Trophoblast cell (in vitro differentiated cells and primary cell): Measurements from ENCODE around the gene DICER1.

Source experiments
- DNase-seq, 2 donors: peaks; one replicate each; pipeline ENCODE4 v3.0.0-alpha.2; 2016
- H2AFZ ChIP-seq: 2 replicates; pipeline ENCODE4 v1.6.1; 2013; ENCODE audit warnings: low read length, moderate library complexity, mild to moderate bottlenecking; ENCODE audit not compliant: insufficient read depth, poor library complexity
- H2AK5ac ChIP-seq: 2 replicates; pipeline ENCODE4 v1.6.1; 2013; ENCODE audit warnings: mild to moderate bottlenecking, low read length
- H2BK120ac ChIP-seq: 2 replicates; pipeline ENCODE4 v1.6.1; 2013; ENCODE audit warnings: low read length, mild to moderate bottlenecking, moderate library complexity; ENCODE audit not compliant: insufficient read depth, poor library complexity
- H2BK12ac ChIP-seq: 2 replicates; pipeline ENCODE4 v1.6.1; 2013; ENCODE audit warnings: mild to moderate bottlenecking, low read length, moderate library complexity
- H2BK5ac ChIP-seq: 2 replicates; pipeline ENCODE4 v1.6.1; 2013; ENCODE audit warnings: low read length, low read depth, moderate library complexity, mild to moderate bottlenecking; ENCODE audit not compliant: poor library complexity
- H3K14ac ChIP-seq: 2 replicates; pipeline ENCODE4 v1.6.1; 2013; ENCODE audit warnings: mild to moderate bottlenecking, low read length
- H3K18ac ChIP-seq: 2 replicates; pipeline ENCODE4 v1.6.1; 2013; ENCODE audit warnings: mild to moderate bottlenecking, low read length
- H3K23ac ChIP-seq: 2 replicates; pipeline ENCODE4 v1.6.1; 2013; ENCODE audit warnings: low read length
- H3K27ac ChIP-seq: 2 replicates; pipeline ENCODE4 v1.5.1; 2013; ENCODE audit warnings: low read depth, mild to moderate bottlenecking, inconsistent platforms, low read length, moderate library complexity
- H3K27me3 ChIP-seq: 2 replicates; pipeline ENCODE4 v1.6.1; 2013; ENCODE audit warnings: inconsistent platforms, mild to moderate bottlenecking, low read length, moderate library complexity; ENCODE audit not compliant: insufficient read depth
- H3K36me3 ChIP-seq, 2 experiments: 1 replicate in 1 of 2; 2 replicates in 1 of 2; pipeline ENCODE4 v1.6.1; 2013; ENCODE audit warnings: low read length in 2 of 2, mild to moderate bottlenecking in 2 of 2, moderate library complexity in 1 of 2; ENCODE audit not compliant: insufficient read depth in 2 of 2, control insufficient read depth in 1 of 2
- H3K4ac ChIP-seq: 2 replicates; pipeline ENCODE4 v1.6.1; 2013; ENCODE audit warnings: low read depth, mild to moderate bottlenecking, low read length, moderate library complexity
- H3K4me1 ChIP-seq, 2 experiments: 1 replicate in 1 of 2; 2 replicates in 1 of 2; pipeline ENCODE4 v1.6.1; 2013; ENCODE audit warnings: low read length in 2 of 2, mild to moderate bottlenecking in 2 of 2, moderate library complexity in 1 of 2; ENCODE audit not compliant: insufficient read depth in 2 of 2, control insufficient read depth in 1 of 2
- H3K4me2 ChIP-seq: 2 replicates; pipeline ENCODE4 v1.6.1; 2013; ENCODE audit warnings: inconsistent platforms, mild to moderate bottlenecking, low read length, moderate library complexity
- H3K4me3 ChIP-seq: 2 replicates; pipeline ENCODE4 v1.5.1; 2013; ENCODE audit warnings: mild to moderate bottlenecking, low read depth, low read length, inconsistent platforms
- H3K79me1 ChIP-seq: one replicate; pipeline ENCODE4 v1.6.1; 2013; ENCODE audit warnings: low read length
- H3K79me2 ChIP-seq: 2 replicates; pipeline ENCODE4 v1.6.1; 2013; ENCODE audit warnings: low read length, mild to moderate bottlenecking; ENCODE audit not compliant: control insufficient read depth, insufficient read depth, poor library complexity
- H3K9ac ChIP-seq: 2 replicates; pipeline ENCODE4 v1.6.1; 2013; ENCODE audit warnings: mild to moderate bottlenecking, low read length
- H3K9me3 ChIP-seq: 2 replicates; pipeline ENCODE4 v1.6.1; 2013; ENCODE audit warnings: low read depth, mild to moderate bottlenecking, control low read depth, inconsistent platforms, low read length; ENCODE audit not compliant: insufficient read depth
- H4K12ac ChIP-seq: 2 replicates; pipeline ENCODE4 v1.6.1; 2013; ENCODE audit warnings: low read depth, mild to moderate bottlenecking, low read length, moderate library complexity
- H4K8ac ChIP-seq: 2 replicates; pipeline ENCODE4 v1.6.1; 2013; ENCODE audit warnings: low read depth, mild to moderate bottlenecking, low read length, moderate library complexity
- H4K91ac ChIP-seq: one replicate; pipeline ENCODE4 v1.6.1; 2013; ENCODE audit warnings: low read depth, mild to moderate bottlenecking, low read length, moderate library complexity
- WGBS: extraction: QIAGEN DNeasy Blood & Tissue Kit; methylation state at CpG from one replicate; pipeline ENCODE4 v1.1.7; 2013; ENCODE audit warnings: missing lambda C conversion rate; ENCODE audit not compliant: insufficient read length, insufficient coverage; ENCODE audit errors: extremely low coverage; 5-methylcytosine and 5-hydroxymethylcytosine counted together

DICER1 gene

DNA sequence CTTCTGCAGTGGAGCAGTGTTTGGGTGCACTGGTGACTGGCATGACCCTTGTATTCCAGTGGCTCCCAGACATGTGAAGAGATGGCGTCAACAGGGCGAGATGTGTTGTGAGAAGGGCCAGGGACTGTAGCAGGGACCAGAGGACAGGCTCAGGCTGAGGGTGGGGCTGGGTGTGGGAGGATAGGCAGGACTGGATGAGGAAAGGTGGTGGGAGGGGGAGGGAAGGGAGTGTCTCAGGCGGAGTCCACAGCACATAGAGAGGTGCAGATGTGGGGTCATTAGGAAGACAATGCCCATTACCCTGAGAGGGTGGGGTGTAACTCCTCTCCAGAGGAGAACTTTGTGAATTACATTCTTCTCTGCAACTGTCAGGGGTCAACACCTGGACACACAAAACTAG lies 78.5 kb downstream of the DICER1 start:
- Histone ChIP-seq H2BK120ac (no peak overlapping the region), H4K12ac (no peak overlapping the region), H3K4me2 (no peak overlapping the region), H2AK5ac (no peak overlapping the region), H3K18ac (no peak overlapping the region), H2AFZ (no peak overlapping the region), H3K36me3 (no peaks in the 10 kb centered on the region), H3K4ac (no peak overlapping the region), H4K8ac (no peak overlapping the region), H3K23ac (no peak overlapping the region), H3K27me3 (no peaks in the 10 kb centered on the region), H3K79me2 (no peaks in the 10 kb centered on the region), H3K14ac (no peak overlapping the region), H3K4me3 (no peak overlapping the region), H3K79me1 (no peaks in the 10 kb centered on the region), H4K91ac (no peak overlapping the region), H2BK5ac (no peak overlapping the region), H2BK12ac (no peak overlapping the region), H3K4me1 (no peaks in the 10 kb centered on the region), H3K9ac (no peak overlapping the region), H3K9me3 (no peaks in the 10 kb centered on the region), H3K27ac (no peak overlapping the region)
- no CpG with 5 or more reads among the region's 3 CpGs for WGBS
- no peak for DNase-seq

DNA sequence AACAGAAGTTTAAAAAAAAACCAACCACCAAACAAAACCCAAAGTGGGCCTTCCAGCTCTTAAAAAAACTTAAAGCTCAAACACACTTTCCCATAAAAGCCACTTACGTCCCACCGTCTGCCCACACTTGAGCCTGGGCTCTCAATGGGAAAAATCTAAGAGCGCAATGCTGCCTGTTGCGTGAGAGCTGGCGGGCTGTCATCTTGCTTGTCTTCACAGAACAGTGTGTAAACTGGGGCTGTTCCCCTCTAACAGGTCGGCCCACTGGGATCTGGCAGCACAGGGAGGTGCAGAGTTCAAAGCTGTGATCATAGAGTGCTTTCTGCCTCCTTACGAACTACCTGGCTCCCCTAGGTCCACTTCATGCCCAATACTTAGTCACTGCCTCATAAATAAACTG lies 80.0 kb downstream of the DICER1 start:
- no peak overlapping the region for H3K18ac ChIP-seq
- no peaks in the 10 kb centered on the region for H3K79me1 ChIP-seq
- H3K27me3 ChIP-seq, result no peaks in the 10 kb centered on the region
- H3K36me3 ChIP-seq, result no peaks in the 10 kb centered on the region
- no peak overlapping the region for H4K8ac ChIP-seq
- H3K23ac ChIP-seq, result no peak overlapping the region
- H3K14ac ChIP-seq, result no peak overlapping the region
- no peak overlapping the region for H2BK5ac ChIP-seq
- no peak overlapping the region for H3K4me2 ChIP-seq
- H3K4me1 ChIP-seq, result no peaks in the 10 kb centered on the region
- no CpG with 5 or more reads among the region's 7 CpGs for WGBS
- H4K12ac ChIP-seq, result no peak overlapping the region
- H4K91ac ChIP-seq, result no peak overlapping the region
- H3K27ac ChIP-seq, result no peak overlapping the region
- no peak overlapping the region for H2AFZ ChIP-seq
- no peak for DNase-seq
- no peak overlapping the region for H3K4me3 ChIP-seq
- H2BK12ac ChIP-seq, result no peak overlapping the region
- no peaks in the 10 kb centered on the region for H3K79me2 ChIP-seq
- no peak overlapping the region for H3K4ac ChIP-seq
- no peak overlapping the region for H3K9ac ChIP-seq
- no peaks in the 10 kb centered on the region for H3K9me3 ChIP-seq
- no peak overlapping the region for H2BK120ac ChIP-seq
- H2AK5ac ChIP-seq, result no peak overlapping the region

DNA sequence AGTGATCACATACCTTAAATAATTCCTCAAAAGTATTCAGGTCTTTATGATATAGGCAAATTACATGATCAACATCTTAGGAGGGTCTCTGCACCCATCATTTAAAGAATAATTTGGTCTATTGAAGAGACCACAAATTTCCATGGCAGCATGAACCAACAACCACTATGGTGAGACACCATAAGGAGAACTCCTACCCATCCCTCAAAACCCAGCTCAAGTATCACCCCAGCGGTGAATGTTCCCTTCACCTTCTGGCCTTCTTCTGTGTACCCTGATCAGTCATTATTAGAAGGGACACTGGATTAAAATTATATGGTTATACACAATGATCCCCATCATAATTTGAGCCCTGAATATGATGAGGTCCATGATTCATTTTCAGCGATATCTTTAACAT lies 81.5 kb downstream of the DICER1 start:
- Histone ChIP-seq H3K9me3 (no peaks in the 10 kb centered on the region), H3K79me2 (no peaks in the 10 kb centered on the region), H4K91ac (no peak overlapping the region), H3K27ac (no peak overlapping the region), H3K9ac (no peak overlapping the region), H3K4me2 (no peak overlapping the region), H3K23ac (no peak overlapping the region), H4K8ac (no peak overlapping the region), H2AFZ (no peak overlapping the region), H4K12ac (no peak overlapping the region), H3K4me1 (no peaks in the 10 kb centered on the region), H2BK120ac (no peak overlapping the region), H3K14ac (no peak overlapping the region), H3K18ac (no peak overlapping the region), H2BK5ac (no peak overlapping the region), H3K79me1 (no peaks in the 10 kb centered on the region), H2BK12ac (no peak overlapping the region), H3K4me3 (no peak overlapping the region), H3K4ac (no peak overlapping the region), H3K36me3 (no peaks in the 10 kb centered on the region), H2AK5ac (no peak overlapping the region), H3K27me3 (no peaks in the 10 kb centered on the region)
- DNase-seq, result no peak
- no CpG with 5 or more reads among the region's 2 CpGs for WGBS

DNA sequence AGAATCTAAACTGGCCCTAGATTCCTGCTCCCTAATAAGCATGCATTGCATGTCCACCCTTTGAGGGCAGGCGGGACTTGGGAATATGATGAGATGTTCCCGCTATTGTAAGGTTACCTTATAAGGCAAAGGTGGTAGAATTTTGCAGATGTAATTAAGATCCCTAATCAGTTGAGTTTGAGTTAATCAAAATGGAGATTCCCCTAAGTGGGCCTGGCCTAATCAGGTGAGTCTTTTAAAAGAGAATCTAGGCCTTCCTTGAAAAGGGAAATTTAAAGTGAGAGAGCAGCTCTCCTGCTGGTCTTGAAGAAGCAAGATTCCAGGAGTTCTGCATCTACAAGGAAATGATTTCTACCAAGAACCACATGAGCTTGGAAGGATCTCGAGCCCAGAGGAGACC lies 83.4 kb downstream of the DICER1 start:
- H2BK12ac ChIP-seq, result no peak overlapping the region
- H3K27ac ChIP-seq, result no peak overlapping the region
- no peak overlapping the region for H3K4me3 ChIP-seq
- H3K18ac ChIP-seq, result no peak overlapping the region
- H3K79me2 ChIP-seq, result no peaks in the 10 kb centered on the region
- no peaks in the 10 kb centered on the region for H3K36me3 ChIP-seq
- no peak for DNase-seq
- H4K8ac ChIP-seq, result no peak overlapping the region
- H4K12ac ChIP-seq, result no peak overlapping the region
- no peaks in the 10 kb centered on the region for H3K9me3 ChIP-seq
- no peak overlapping the region for H4K91ac ChIP-seq
- H3K4ac ChIP-seq, result no peak overlapping the region
- H3K79me1 ChIP-seq, result no peaks in the 10 kb centered on the region
- H2BK5ac ChIP-seq, result no peak overlapping the region
- no peaks in the 10 kb centered on the region for H3K4me1 ChIP-seq
- no peak overlapping the region for H2AFZ ChIP-seq
- no peak overlapping the region for H3K9ac ChIP-seq
- no peak overlapping the region for H2BK120ac ChIP-seq
- no peak overlapping the region for H3K4me2 ChIP-seq
- no peak overlapping the region for H3K23ac ChIP-seq
- no peak overlapping the region for H3K14ac ChIP-seq
- H2AK5ac ChIP-seq, result no peak overlapping the region
- no CpG with 5 or more reads among the region's 3 CpGs for WGBS
- H3K27me3 ChIP-seq, result no peaks in the 10 kb centered on the region
